H1 (cell line): ENCODE data around the gene NTNG2. TPM values are rescaled to one million over a fixed set of nuclear protein-coding genes. Genes with fewer than 3 reads are reported as not detected.

ENCODE experiments used
- CTCF ChIA-PET: fragments of 300-600 bp; sonication (Branson Sonifier 250); formaldehyde crosslinking; loops from one replicate; lab custom pipeline; 2021; ENCODE audit not compliant: partially characterized antibody; lab: Charles Lee
- POLR2A ChIA-PET: fragments of 300-600 bp; sonication (Branson Sonifier 250); formaldehyde crosslinking; loops from one replicate; lab custom pipeline; 2021; ENCODE audit warnings: inconsistent platforms; ENCODE audit not compliant: partially characterized antibody; lab: Charles Lee
- DNase-seq, 2 experiments: peaks; one replicate each; pipeline versions ENCODE4 v3.0.0 to v3.0.0-alpha.2; 2010 to 2022; ENCODE audit warnings: low spot score in 2 of 2, low read depth in 1 of 2, mixed read lengths in 1 of 2
- FAIRE-seq: peaks from 2 replicates; lab custom pipeline; 2011; peaks lifted over from hg19 to GRCh38; lab: Jason Lieb, UNC
- H2AFZ ChIP-seq: 2 replicates; pipeline ENCODE4 v1.8.1; 2012; ENCODE audit warnings: low read length, inconsistent platforms
- H2AK5ac ChIP-seq: 2 replicates; pipeline ENCODE4 v1.6.1; 2013; ENCODE audit warnings: low read depth, low read length
- H2BK120ac ChIP-seq: replicated peaks from 2 replicates; pipeline ENCODE3; 2013; ENCODE audit warnings: low read depth, low read length, inconsistent platforms
- H2BK12ac ChIP-seq: 2 replicates; pipeline ENCODE4 v1.6.1; 2013; ENCODE audit warnings: low read depth, low read length
- H2BK15ac ChIP-seq: 2 replicates; pipeline ENCODE4 v1.6.1; 2013; ENCODE audit warnings: low read length
- H2BK20ac ChIP-seq: 2 replicates; pipeline ENCODE4 v1.6.1; 2013; ENCODE audit warnings: low read length
- H2BK5ac ChIP-seq: 2 replicates; pipeline ENCODE4 v1.6.1; 2013; ENCODE audit warnings: low read depth, low read length
- H3K14ac ChIP-seq: 2 replicates; pipeline ENCODE4 v1.6.1; 2013; ENCODE audit warnings: inconsistent platforms; ENCODE audit not compliant: insufficient read length
- H3K18ac ChIP-seq: 2 replicates; pipeline ENCODE4 v1.6.1; 2013; ENCODE audit warnings: low read length; ENCODE audit errors: extremely low read depth
- H3K23ac ChIP-seq: 2 replicates; pipeline ENCODE4 v1.6.1; 2013; ENCODE audit warnings: inconsistent platforms; ENCODE audit not compliant: insufficient read length
- H3K23me2 ChIP-seq: 2 replicates; pipeline ENCODE4 v1.6.1; 2013; ENCODE audit warnings: low read depth, low read length
- H3K27ac ChIP-seq: 2 replicates; pipeline ENCODE4 v1.6.1; 2011; ENCODE audit warnings: low read depth, low read length, inconsistent platforms
- H3K27me3 ChIP-seq, 4 experiments: replicated peaks in 1 of 4; 1 replicate in 1 of 4; 2 replicates in 3 of 4; pipeline versions ENCODE4 v1.6.1 to v1.8.1; 2011 to 2013; ENCODE audit warnings: low read length in 3 of 4, mild to moderate bottlenecking in 3 of 4, inconsistent platforms in 2 of 4, mixed read lengths in 2 of 4, moderate library complexity in 1 of 4; ENCODE audit not compliant: control insufficient read depth in 3 of 4, insufficient read depth in 3 of 4; ENCODE audit errors: extremely low read depth in 1 of 4
- H3K36me3 ChIP-seq, 4 experiments: 2 replicates each; pipeline versions ENCODE4 v1.6.1 to v1.8.1; 2011 to 2013; ENCODE audit warnings: mild to moderate bottlenecking in 4 of 4, low read length in 3 of 4, moderate library complexity in 2 of 4, control low read depth in 1 of 4, inconsistent platforms in 1 of 4; ENCODE audit not compliant: insufficient read depth in 4 of 4, control insufficient read depth in 2 of 4
- H3K4ac ChIP-seq: replicated peaks from 2 replicates; pipeline ENCODE3; 2013; ENCODE audit warnings: low read length, low read depth, mixed read lengths, inconsistent platforms; ENCODE audit not compliant: insufficient read length
- H3K4me1 ChIP-seq, 4 experiments: replicated peaks in 1 of 4; 1 replicate in 1 of 4; 2 replicates in 3 of 4; pipeline versions ENCODE4 v1.6.1 to v1.8.1; 2011 to 2013; ENCODE audit warnings: low read length in 3 of 4, inconsistent platforms in 2 of 4, mixed read lengths in 1 of 4; ENCODE audit not compliant: insufficient read depth in 4 of 4, control insufficient read depth in 3 of 4
- H3K4me2 ChIP-seq, 2 experiments: 2 replicates each; pipeline versions ENCODE4 v1.6.1 to v1.8.1; 2011 to 2013; ENCODE audit warnings: low read depth in 2 of 2, low read length in 2 of 2, control low read depth in 1 of 2, inconsistent platforms in 1 of 2, mild to moderate bottlenecking in 1 of 2; ENCODE audit not compliant: insufficient read depth in 1 of 2
- H3K4me3 ChIP-seq, 4 experiments: fragments of 200-600, 300-600 bp in 1 of 4; sonication (generic), shearing (Covaris generic), sonication (Bioruptor Twin) in 1 of 4; 2 replicates each; pipeline versions ENCODE4 v1.5.1 to v1.8.1; 2011 to 2016; ENCODE audit warnings: low read length in 4 of 4, low read depth in 3 of 4, control low read depth in 2 of 4, inconsistent platforms in 2 of 4, mild to moderate bottlenecking in 2 of 4, mixed read lengths in 1 of 4, moderate library complexity in 1 of 4; ENCODE audit not compliant: insufficient read depth in 2 of 4; ENCODE audit errors: extremely low read depth in 1 of 4
- H3K56ac ChIP-seq: replicated peaks from 2 replicates; pipeline ENCODE3; 2013; ENCODE audit warnings: low read depth, mild to moderate bottlenecking, mixed read lengths, low read length, inconsistent platforms; ENCODE audit not compliant: insufficient read length
- H3K79me1 ChIP-seq: 2 replicates; pipeline ENCODE4 v1.6.1; 2013; ENCODE audit warnings: low read depth, low read length, control low read depth
- H3K79me2 ChIP-seq, 2 experiments: 2 replicates each; pipeline versions ENCODE4 v1.6.1 to v1.8.1; 2012 to 2013; ENCODE audit warnings: low read length in 2 of 2, mild to moderate bottlenecking in 2 of 2, inconsistent platforms in 1 of 2; ENCODE audit not compliant: insufficient read depth in 2 of 2, control insufficient read depth in 1 of 2
- H3K9ac ChIP-seq, 4 experiments: replicated peaks in 1 of 4; 1 replicate in 1 of 4; 2 replicates in 3 of 4; pipeline versions ENCODE4 v1.6.1 to v1.8.1; 2011 to 2013; ENCODE audit warnings: low read depth in 3 of 4, low read length in 3 of 4, control low read depth in 2 of 4, mild to moderate bottlenecking in 2 of 4, moderate library complexity in 2 of 4, inconsistent platforms in 1 of 4; ENCODE audit errors: extremely low read depth in 1 of 4
- H3K9me3 ChIP-seq, 2 experiments: 2 replicates each; pipeline versions ENCODE4 v1.6.1 to v1.8.1; 2012 to 2013; ENCODE audit warnings: mild to moderate bottlenecking in 2 of 2, moderate library complexity in 2 of 2, control low read depth in 1 of 2, inconsistent platforms in 1 of 2, low read depth in 1 of 2, low read length in 1 of 2, mixed read lengths in 1 of 2; ENCODE audit not compliant: insufficient read depth in 2 of 2
- H4K20me1 ChIP-seq, 2 experiments: replicated peaks in 1 of 2; 2 replicates each; pipeline versions ENCODE3 to v1.8.1; 2011 to 2013; ENCODE audit warnings: inconsistent platforms in 2 of 2, low read length in 2 of 2, mild to moderate bottlenecking in 1 of 2; ENCODE audit not compliant: insufficient read depth in 2 of 2, control insufficient read depth in 1 of 2
- H4K5ac ChIP-seq: 2 replicates; pipeline ENCODE4 v1.6.1; 2013; ENCODE audit warnings: low read length, low read depth, mixed read lengths, inconsistent platforms; ENCODE audit not compliant: insufficient read length
- H4K8ac ChIP-seq: 2 replicates; pipeline ENCODE4 v1.8.0; 2013; ENCODE audit warnings: mild to moderate bottlenecking, moderate library complexity, low read length, inconsistent platforms; ENCODE audit not compliant: insufficient read depth; ENCODE audit errors: extremely low read depth
- H4K91ac ChIP-seq: replicated peaks from 2 replicates; pipeline ENCODE3; 2013; ENCODE audit warnings: low read length, mixed read lengths, inconsistent platforms; ENCODE audit not compliant: insufficient read length
- BACH1 ChIP-seq: IDR thresholded peaks from 2 replicates; pipeline ENCODE4 v1.6.1; 2012; ENCODE audit warnings: low read length, improper control_type of control experiment
- CREB1 ChIP-seq: IDR thresholded peaks from 2 replicates; pipeline ENCODE4 v1.6.1; 2012; ENCODE audit warnings: inconsistent platforms
- E2F6 ChIP-seq: IDR thresholded peaks from 2 replicates; pipeline ENCODE4 v1.6.1; 2012; ENCODE audit warnings: inconsistent platforms
- HDAC2 ChIP-seq, 2 experiments: fragments of 300-600 bp in 1 of 2; sonication (generic) in 1 of 2; IDR thresholded peaks; 2 replicates each; pipeline ENCODE4 v1.6.1; 2011 to 2012; ENCODE audit warnings: low read depth in 2 of 2, low read length in 2 of 2, mild to moderate bottlenecking in 2 of 2, moderate library complexity in 2 of 2, borderline replicate concordance in 1 of 2, inconsistent platforms in 1 of 2
- MAX ChIP-seq: IDR thresholded peaks from 2 replicates; pipeline ENCODE4 v1.6.1; 2012; ENCODE audit warnings: inconsistent platforms
- RAD21 ChIP-seq, 2 experiments: IDR thresholded peaks in 1 of 2; conservative IDR thresholded peaks in 1 of 2; 2 replicates each; pipeline ENCODE4 v1.6.1; 2011; ENCODE audit warnings: low read depth in 2 of 2, low read length in 2 of 2, improper control_type of control experiment in 1 of 2, inconsistent platforms in 1 of 2, mild to moderate bottlenecking in 1 of 2, moderate library complexity in 1 of 2
- RBBP5 ChIP-seq: IDR thresholded peaks from 2 replicates; pipeline ENCODE4 v1.7.1; 2012; ENCODE audit warnings: low read depth, mild to moderate bottlenecking, inconsistent platforms, low read length, moderate library complexity, borderline replicate concordance
- SAP30 ChIP-seq: fragments of 300-600 bp; sonication (generic); IDR thresholded peaks from 2 replicates; pipeline ENCODE4 v1.7.1; 2012; ENCODE audit warnings: low read length, moderate library complexity, mild to moderate bottlenecking, inconsistent platforms; ENCODE audit not compliant: insufficient read depth, insufficient replicate concordance
- SIN3A ChIP-seq, 2 experiments: IDR thresholded peaks in 1 of 2; conservative IDR thresholded peaks in 1 of 2; 2 replicates each; pipeline ENCODE4 v1.6.1; 2011 to 2012; ENCODE audit warnings: low read length in 2 of 2, improper control_type of control experiment in 1 of 2, low read depth in 1 of 2, mild to moderate bottlenecking in 1 of 2
- WGBS, 2 experiments: shearing (Covaris generic) in 1 of 2; methylation state at CpG; one replicate each; pipeline versions ENCODE4 v1.1.6 to v1.1.7; 2013 to 2015; ENCODE audit warnings: low lambda C conversion rate in 2 of 2, mixed read lengths in 2 of 2, inconsistent platforms in 1 of 2, low coverage in 1 of 2, missing lambda C conversion rate in 1 of 2; ENCODE audit not compliant: insufficient replicate concordance in 2 of 2, insufficient coverage in 1 of 2, insufficient read length in 1 of 2; ENCODE audit errors: extremely low coverage in 1 of 2, missing lambda C conversion rate in 1 of 2; 5-methylcytosine and 5-hydroxymethylcytosine counted together
- polyA plus RNA-seq, 7 experiments: library from polyadenylated mRNA; depleted of rRNA in 3 of 7; stranded (reverse) in 5 of 7; unstranded in 2 of 7; fragments of >200 nt in 5 of 7; fragments of 200-250 nt in 2 of 7; gene quantifications; 1 replicate in 5 of 7; 2 replicates in 1 of 7; 4 replicates in 1 of 7; pipeline versions ENCODE4 v1.2.1 to v1.2.3, GENCODE V29; 2011 to 2013; ENCODE audit warnings: missing spikeins in 2 of 7, mixed read lengths in 2 of 7
- total RNA-seq: library from RNA; stranded (reverse); fragmentation: NEBNext Ultra II Directional; extraction: Animal tissue kit (Norgen Biotek cat#: 25700); gene quantifications from 2 replicates; pipeline ENCODE4 v1.2.1, GENCODE V29; 2021

NTNG2 gene
- total and polyA plus RNA-seq, 2 of the 8 experiments (the other 6 are each of a cell fraction or from before 2014, with no cell fraction given), result 1.4 to 1.5 TPM

- Histone ChIP-seq H3K56ac (no peak overlapping the region), H3K18ac (peak overlapping the region; percentile 71), H3K36me3 (no peaks in the 10 kb centered on the region), H3K14ac (no peak overlapping the region), H3K4me1 (peaks cover 2 to 27% (median 16%) of the 10 kb centered on the region in 4 experiments), H3K9me3 (no peaks in the 10 kb centered on the region), H2BK120ac (no peak overlapping the region), H3K23me2 (peaks cover 14% of the 10 kb centered on the region; the same call in 1 of the 2 replicates), H3K27me3 (peaks cover 0 to 20% (median 15%) of the 10 kb centered on the region in 4 experiments; a peak in 6 of 7 replicates), H4K91ac (peak overlapping the region; percentile 54), H3K79me1 (no peaks in the 10 kb centered on the region), H4K20me1 (peaks cover 2% of the 10 kb centered on the region in 2 experiments), H3K23ac (no peak overlapping the region), H3K79me2 (no peaks in the 10 kb centered on the region), H4K5ac (no peak overlapping the region), H2BK12ac (no peak overlapping the region), H3K27ac (no peak overlapping the region), H3K4ac (no peak overlapping the region), H2BK20ac (no peak overlapping the region), H3K4me3 (peak overlapping the region; percentile 55 to 78 (median 56)), H2BK5ac (no peak overlapping the region), H2AFZ (peak overlapping the region; percentile 11; the same call in 1 of the 2 replicates), H4K8ac (no peak overlapping the region; the same call in 1 of the 2 replicates), H2BK15ac (no peak overlapping the region), H3K4me2 (peak overlapping the region; percentile 94 to 97), H2AK5ac (no peak overlapping the region), H3K9ac (no peak overlapping the region; a peak in 1 of 7 replicates)
- ChIA-PET CTCF (interaction anchor here (0.9 to 16.9 kb wide), 6 partner anchors 8 to 479 kb away, joined by 3 to 370 read pairs (median 5); partner anchors contain the start of gene NTNG2), POLR2A (interaction anchor here (0.8 kb wide), 2 partner anchors 78 to 436 kb away, joined by 3 to 5 read pairs; no protein-coding TSS in a partner anchor)
- DNase-seq (no peak), FAIRE-seq (no peak)
- 0% methylated on average over 9 of the region's 81 CpGs; no CpG with 5 or more reads in 1 of the 2 experiments for WGBS, 2 experiments
- TF ChIP-seq HDAC2 (IDR thresholded peaks at IDR 0.05; ENCODE audit: borderline replicate concordance in 1 of 2, low read depth in 2 of 2, low read length in 2 of 2) (no peak), E2F6 (peak; percentile 68), CREB1 (no peak), BACH1 (no peak), RAD21 (IDR thresholded peaks at IDR 0.05 in 1 of 2, conservative IDR thresholded peaks at IDR 0.05 in 1 of 2; ENCODE audit: low read depth in 2 of 2, low read length in 2 of 2) (no peak), SAP30 (no peak), MAX (peak; percentile 75), SIN3A (conservative IDR thresholded peaks at IDR 0.05 in 1 of 2, IDR thresholded peaks at IDR 0.05 in 1 of 2; ENCODE audit: low read depth in 1 of 2, low read length in 2 of 2) (no peak), RBBP5 (0 out of 2 replicates have a peak, but pooled peaks have one; percentile 89)
Observed at GRCh38 chr9:132241840-132242620, 80.2 kb downstream of the NTNG2 start.
